ENCODE measurements around the gene HSPG2.

DNA sequence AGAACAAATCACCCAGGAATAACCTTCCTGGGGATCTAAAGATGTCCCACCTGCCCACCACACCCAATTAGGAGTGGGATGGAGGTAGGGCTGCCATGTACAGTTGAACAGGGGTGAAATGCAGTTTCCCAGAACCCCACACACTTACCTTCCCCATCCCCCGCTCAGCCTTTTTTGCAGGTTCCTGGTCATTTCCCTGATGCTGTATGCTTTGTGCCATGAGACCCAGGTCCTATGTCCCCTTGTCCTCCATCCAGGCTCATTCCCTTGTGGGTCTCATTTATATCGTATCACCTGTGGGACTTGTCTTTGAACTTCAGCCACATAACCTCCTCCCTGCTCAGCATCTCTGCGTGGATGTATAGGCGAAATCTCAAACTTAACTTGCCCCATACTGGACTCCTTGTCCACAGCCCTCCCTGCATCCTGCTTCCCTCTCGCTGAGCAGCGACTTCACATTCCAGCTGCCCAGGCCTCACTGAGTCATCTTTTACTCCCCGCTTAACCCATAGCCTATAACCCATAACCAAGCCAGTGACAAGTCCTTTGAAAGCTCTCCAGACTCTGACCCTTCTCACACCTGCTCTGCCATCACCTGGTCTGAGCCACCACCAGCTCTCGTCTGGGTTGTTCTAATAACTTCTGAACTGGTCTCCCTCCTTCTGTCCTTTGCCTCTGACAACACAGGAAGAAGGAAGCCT is 120.4 kb downstream of the HSPG2 start:
- TF ChIP-seq, protein P1, sequence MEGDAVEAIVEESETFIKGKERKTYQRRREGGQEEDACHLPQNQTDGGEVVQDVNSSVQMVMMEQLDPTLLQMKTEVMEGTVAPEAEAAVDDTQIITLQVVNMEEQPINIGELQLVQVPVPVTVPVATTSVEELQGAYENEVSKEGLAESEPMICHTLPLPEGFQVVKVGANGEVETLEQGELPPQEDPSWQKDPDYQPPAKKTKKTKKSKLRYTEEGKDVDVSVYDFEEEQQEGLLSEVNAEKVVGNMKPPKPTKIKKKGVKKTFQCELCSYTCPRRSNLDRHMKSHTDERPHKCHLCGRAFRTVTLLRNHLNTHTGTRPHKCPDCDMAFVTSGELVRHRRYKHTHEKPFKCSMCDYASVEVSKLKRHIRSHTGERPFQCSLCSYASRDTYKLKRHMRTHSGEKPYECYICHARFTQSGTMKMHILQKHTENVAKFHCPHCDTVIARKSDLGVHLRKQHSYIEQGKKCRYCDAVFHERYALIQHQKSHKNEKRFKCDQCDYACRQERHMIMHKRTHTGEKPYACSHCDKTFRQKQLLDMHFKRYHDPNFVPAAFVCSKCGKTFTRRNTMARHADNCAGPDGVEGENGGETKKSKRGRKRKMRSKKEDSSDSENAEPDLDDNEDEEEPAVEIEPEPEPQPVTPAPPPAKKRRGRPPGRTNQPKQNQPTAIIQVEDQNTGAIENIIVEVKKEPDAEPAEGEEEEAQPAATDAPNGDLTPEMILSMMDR (IDR thresholded peaks at IDR 0.05), result no peak
- TF ChIP-seq POLR2A (IDR thresholded peaks at IDR 0.05), result no peak
